ENCODE results near the gene P4HB. TPM values are rescaled to one million over a fixed set of nuclear protein-coding genes. Genes with fewer than 3 reads are reported as not detected.

The P4HB gene
- total and polyA plus RNA-seq, 2 of the 4 experiments (the other 2 are of a cell fraction), result 599 to 932 TPM

GRCh38 chr17:81863123-81863675 lies 2.9 kb upstream of the P4HB start (continued):
- TF ChIP-seq USF2 (IDR thresholded peaks at IDR 0.05; ENCODE audit: low read depth, low read length), result no peak
- TF ChIP-seq NFE2L2 (IDR thresholded peaks at IDR 0.05; ENCODE audit: low read depth, low read length), result no peak
- TF ChIP-seq MAFK (IDR thresholded peaks at IDR 0.05; ENCODE audit: low read depth, low read length), result no peak
- no peak for TF ChIP-seq FOS (IDR thresholded peaks at IDR 0.05; ENCODE audit: low read depth, low read length)
- TF ChIP-seq RCOR1 (IDR thresholded peaks at IDR 0.05; ENCODE audit: insufficient replicate concordance, low read length), result no peak
